GM18873 (cell line): ENCODE results near the gene NDUFAF8.
"Not testable (repeated sequence)": the region's sequence is repeated elsewhere in the genome, so short reads cannot be mapped to it uniquely, and the experiment has no call there.

Experiments
- ATAC-seq: cut with Tn5 transposase; IDR thresholded peaks from one replicate; pipeline ENCODE4 v1.9.1; 2021; ENCODE audit warnings: mild to moderate bottlenecking, moderate library complexity, moderate number of reproducible peaks; ENCODE audit not compliant: unreplicated experiment, low FRiP score

NDUFAF8 gene

DNA sequence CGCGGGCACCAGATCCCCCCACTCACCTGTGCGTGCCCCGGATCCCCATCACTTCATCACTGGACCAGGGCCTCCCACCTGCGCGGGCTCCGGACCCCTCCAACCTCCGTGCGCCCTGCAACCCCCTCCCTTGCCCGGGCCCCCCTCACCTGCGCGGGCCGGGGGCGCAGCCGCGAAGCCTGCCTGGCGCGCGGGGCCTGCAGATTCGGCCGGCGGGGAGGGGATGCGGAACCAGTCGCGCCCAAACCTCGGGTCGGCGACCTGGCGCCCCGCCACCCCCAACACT, 16.6 kb upstream of the NDUFAF8 start:
- ATAC-seq: peak; percentile 6

GRCh38 chr17:81222906-81223761, 16.0 kb upstream of the NDUFAF8 start, which contains the start of gene CEP131:
Gene CEP131, minus strand, starts transcription at chr17:81222965. Its CDS starts 2,909 bp downstream, at chr17:81220056.
- peak; percentile 85 for ATAC-seq

- ATAC-seq: no peak
Observed at GRCh38 chr17:81223762-81224130, 15.4 kb upstream of the NDUFAF8 start.

- not testable (repeated sequence) for ATAC-seq
Observed at GRCh38 chr17:81227630-81228029, 11.5 kb upstream of the NDUFAF8 start.

DNA sequence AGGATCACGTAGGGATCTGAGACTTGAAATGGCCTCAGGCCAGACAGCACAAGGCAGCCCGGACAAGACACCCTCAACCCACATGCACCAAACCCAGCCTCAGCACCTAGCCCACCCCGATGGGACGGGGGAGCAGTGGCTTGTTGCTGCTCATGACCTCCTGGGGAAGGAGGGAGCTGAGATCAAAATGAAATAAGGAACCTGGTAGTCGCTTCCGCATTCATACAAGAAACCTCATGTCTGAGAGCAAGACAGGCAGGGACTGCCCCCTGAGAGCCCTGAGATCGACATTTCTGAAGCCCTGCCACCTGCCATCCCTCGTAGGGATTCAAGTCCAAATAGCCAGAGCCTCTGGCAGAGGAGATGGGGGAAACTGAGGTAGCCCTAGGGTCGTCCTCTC, 10.7 kb upstream of the NDUFAF8 start:
- no peak for ATAC-seq

- no peak for ATAC-seq
Observed at GRCh38 chr17:81228834-81229665, 10.1 kb upstream of the NDUFAF8 start.

- ATAC-seq: no peak
Observed at GRCh38 chr17:81229666-81229920, 9.5 kb upstream of the NDUFAF8 start.

GRCh38 chr17:81230043-81230820, 8.9 kb upstream of the NDUFAF8 start:
- ATAC-seq: no peak

DNA sequence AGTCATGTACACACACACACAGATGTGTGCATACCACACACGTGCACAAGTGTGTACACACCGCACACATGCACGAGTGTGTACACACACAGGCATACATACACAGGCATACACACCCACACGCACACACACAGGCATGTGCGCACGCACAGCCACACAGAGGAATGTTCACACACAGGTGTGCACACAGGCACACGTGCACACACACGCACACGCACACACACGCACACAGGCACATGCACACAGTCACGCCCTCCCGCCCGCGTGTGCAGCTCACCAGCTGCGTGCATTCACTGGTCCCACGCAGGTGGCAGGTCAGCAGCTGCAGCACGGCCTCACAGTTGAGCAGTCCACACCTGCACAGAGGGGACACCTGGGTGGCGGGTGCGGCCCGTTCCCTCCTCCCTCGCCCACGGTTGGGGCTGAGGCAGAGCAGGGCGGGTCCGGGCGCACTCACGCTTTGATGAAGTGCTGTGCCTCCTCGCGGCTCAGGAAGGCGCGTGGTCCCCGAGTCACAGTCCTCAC, 7.9 kb upstream of the NDUFAF8 start:
- ATAC-seq: no peak

- no peak for ATAC-seq
Observed at GRCh38 chr17:81231766-81232581, 7.1 kb upstream of the NDUFAF8 start.

DNA sequence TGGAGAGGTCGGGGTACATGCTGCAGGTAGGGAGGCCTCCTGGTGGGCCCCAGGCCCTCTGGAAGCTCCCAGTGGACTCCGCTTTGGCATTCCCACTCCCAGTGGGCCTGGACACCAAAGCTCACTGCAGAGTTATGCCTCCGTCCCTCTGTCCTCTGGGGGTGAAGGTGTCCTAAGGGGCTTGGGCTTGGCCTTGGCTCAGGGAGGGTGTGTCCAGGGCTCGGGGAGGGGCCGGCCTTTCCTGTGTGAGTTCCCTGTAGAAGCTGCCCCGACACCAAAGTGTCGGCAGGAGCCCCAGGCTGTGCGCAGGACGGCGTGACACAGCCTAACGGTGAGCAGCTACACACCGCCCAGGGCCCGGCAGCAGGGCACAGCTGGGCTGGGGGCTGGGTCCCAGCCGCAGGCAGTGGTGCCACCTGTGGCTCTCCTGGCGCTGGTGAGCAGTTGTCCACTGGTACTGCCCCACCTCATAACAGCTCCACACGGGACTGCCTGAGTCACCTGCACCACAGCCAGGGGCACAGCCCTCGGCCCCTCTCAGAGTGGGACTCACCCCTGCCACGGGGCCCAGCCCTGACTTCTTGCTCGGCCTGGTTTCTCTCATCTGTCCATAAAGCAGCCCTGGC, 6.4 kb upstream of the NDUFAF8 start:
- no peak for ATAC-seq

DNA sequence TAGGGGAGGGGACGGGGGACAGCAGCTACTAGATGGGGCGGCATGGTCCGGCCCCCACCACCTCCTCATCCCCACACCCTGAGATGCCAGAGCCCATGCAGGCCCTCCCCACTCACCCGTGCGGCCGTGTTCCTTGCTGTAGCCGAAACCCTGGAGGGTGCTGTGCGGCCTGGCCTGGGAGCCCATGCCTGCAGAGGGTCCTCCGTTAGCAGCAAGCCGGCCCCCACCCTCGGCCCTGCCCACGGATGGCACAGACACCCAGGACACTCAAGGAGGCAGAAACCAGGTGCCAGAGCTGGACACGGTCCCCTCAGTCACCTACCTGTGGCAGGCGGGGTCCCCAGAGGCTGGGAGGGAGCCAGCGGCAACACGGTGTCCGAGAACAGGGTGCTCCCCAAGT, 5.8 kb upstream of the NDUFAF8 start:
- no peak for ATAC-seq

GRCh38 chr17:81233811-81234505, 5.2 kb upstream of the NDUFAF8 start:
- ATAC-seq: no peak

DNA sequence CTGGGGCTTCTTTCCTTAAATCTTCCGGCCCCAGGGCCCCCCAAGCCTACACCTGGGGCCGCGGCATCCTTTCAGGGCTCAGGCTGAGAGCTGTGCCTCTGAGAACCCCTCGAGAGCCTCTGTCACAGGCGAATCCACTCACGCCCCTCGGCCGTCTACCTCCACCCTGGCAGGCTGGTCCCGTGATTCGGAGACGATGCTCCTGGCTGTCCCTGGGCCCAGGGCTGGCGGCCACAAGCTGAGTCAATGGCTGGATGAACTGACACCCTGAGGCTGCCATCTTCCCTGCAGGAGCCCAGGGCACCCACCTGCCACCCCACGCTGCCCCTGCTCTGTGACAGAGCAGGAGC, 4.6 kb upstream of the NDUFAF8 start:
- ATAC-seq: no peak

- ATAC-seq: no peak
Observed at GRCh38 chr17:81234940-81235821, 3.9 kb upstream of the NDUFAF8 start.

GRCh38 chr17:81235822-81236740, 3.0 kb upstream of the NDUFAF8 start:
- ATAC-seq: no peak

DNA sequence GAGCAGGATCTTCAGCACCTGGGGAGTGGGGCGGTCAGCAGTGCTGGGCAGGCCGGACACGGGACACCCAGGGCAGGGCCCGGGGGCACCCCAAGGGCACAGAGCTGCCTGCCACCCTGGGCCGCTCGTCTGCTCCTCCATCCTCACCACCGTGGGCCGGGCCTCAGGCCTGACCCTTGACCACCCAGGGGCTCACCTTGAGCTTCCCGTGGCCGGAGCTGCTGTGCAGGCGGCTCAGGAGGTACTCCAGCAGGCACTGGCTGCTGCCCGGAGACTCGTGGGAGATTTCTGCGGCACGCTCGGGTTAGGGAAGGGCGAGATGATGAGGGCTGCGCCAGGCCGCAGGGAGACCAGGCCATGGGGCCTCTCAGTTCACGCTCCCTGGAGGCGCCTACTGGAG, 2.3 kb upstream of the NDUFAF8 start:
- no peak for ATAC-seq
